HEK293 (cell line): ENCODE measurements around the gene CLMN.

Source experiments
- BCL6B ChIP-seq: fragments of 450-650 bp; formaldehyde crosslinking; IDR thresholded peaks from 2 replicates; pipeline ENCODE4 v1.5.1; 2017; ENCODE audit warnings: missing biosample characterization, missing genetic modification characterization
- CTCF ChIP-seq: fragments of 450-650 bp; formaldehyde crosslinking; IDR thresholded peaks from 2 replicates; pipeline ENCODE4 v1.5.1; 2016; ENCODE audit warnings: missing biosample characterization, missing genetic modification characterization

GRCh38 chr14:95315579-95315978 is 4.1 kb downstream of the CLMN start:
- TF ChIP-seq CTCF (tag by site-specific recombination): no peak
- TF ChIP-seq BCL6B (tag by site-specific recombination): no peak
